GM06990 (cell line): Measurements from ENCODE around the gene PUM2.
A peak's percentile ranks its signal among the peaks of the same experiment; 100 is the strongest.

Source experiments
- DNase-seq: peaks from one replicate; pipeline ENCODE4 v3.0.0-alpha.2; 2011; ENCODE audit not compliant: insufficient read length; ENCODE audit errors: extremely low read depth
- H3K27me3 ChIP-seq: replicated peaks from 2 replicates; pipeline ENCODE4 v1.6.0; 2011; ENCODE audit warnings: low read length; ENCODE audit not compliant: control insufficient read depth, insufficient read depth
- H3K36me3 ChIP-seq: 2 replicates; pipeline ENCODE4 v1.5.1; 2011; ENCODE audit warnings: low read length; ENCODE audit not compliant: control insufficient read depth, insufficient read depth
- H3K4me3 ChIP-seq: replicated peaks from 2 replicates; pipeline ENCODE4 v1.5.1; 2011; ENCODE audit warnings: low read depth, mild to moderate bottlenecking, control low read depth, low read length
- TF ChIP-seq, protein P1 (sequence below): IDR thresholded peaks from 2 replicates; pipeline ENCODE4 v1.5.1; 2011; ENCODE audit warnings: low read length, control low read depth, mild to moderate bottlenecking, inconsistent platforms; ENCODE audit not compliant: insufficient read depth, poor library complexity, severe bottlenecking

PUM2 gene, protein sequence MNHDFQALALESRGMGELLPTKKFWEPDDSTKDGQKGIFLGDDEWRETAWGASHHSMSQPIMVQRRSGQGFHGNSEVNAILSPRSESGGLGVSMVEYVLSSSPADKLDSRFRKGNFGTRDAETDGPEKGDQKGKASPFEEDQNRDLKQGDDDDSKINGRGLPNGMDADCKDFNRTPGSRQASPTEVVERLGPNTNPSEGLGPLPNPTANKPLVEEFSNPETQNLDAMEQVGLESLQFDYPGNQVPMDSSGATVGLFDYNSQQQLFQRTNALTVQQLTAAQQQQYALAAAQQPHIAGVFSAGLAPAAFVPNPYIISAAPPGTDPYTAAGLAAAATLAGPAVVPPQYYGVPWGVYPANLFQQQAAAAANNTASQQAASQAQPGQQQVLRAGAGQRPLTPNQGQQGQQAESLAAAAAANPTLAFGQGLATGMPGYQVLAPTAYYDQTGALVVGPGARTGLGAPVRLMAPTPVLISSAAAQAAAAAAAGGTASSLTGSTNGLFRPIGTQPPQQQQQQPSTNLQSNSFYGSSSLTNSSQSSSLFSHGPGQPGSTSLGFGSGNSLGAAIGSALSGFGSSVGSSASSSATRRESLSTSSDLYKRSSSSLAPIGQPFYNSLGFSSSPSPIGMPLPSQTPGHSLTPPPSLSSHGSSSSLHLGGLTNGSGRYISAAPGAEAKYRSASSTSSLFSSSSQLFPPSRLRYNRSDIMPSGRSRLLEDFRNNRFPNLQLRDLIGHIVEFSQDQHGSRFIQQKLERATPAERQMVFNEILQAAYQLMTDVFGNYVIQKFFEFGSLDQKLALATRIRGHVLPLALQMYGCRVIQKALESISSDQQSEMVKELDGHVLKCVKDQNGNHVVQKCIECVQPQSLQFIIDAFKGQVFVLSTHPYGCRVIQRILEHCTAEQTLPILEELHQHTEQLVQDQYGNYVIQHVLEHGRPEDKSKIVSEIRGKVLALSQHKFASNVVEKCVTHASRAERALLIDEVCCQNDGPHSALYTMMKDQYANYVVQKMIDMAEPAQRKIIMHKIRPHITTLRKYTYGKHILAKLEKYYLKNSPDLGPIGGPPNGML

DNA sequence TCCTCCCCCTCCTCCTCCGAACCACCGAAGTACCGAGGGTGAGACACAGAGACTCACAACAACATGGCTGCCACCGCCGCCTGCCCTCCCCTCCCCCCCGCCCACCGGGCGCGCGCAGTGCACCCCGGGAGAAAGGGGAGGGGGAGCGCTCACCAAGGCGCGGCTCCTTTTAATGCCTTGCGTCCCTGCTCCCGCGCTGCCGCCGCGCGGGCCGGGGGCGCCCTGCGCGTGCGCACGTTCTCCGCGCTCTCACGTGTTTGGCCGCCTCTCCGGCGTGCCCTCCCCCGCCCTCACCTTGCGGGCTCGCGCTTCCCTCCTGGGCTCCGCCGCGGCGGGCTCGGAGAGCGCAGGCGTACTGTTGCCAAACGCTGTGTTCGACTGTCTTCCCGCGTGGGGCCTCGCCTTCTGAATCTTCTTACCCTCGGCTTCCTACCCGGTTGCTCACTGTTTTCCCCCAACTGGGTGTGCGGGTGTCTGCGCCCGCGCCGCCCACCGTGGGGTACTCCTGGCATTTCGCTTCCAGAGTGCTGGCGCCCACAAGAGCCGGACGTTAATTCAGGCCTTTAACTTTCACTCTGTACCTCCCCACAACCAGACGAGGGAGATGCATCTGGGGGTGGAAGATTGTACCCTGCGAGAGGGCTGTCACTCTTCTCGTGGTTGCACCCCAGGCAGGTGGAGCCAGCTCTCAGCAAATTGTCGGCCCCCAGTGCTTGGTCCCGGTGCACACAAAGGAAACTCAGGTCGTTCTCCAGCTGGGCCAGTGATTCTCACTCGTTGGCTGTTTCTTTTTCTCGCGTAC, at the start of gene PUM2:
Gene PUM2 (minus strand): TSS at position 92 of the 802 bp plus-strand sequence. CDS start 23,484 bp downstream, outside the sequence.
- peak; percentile 100 for DNase-seq
- Histone ChIP-seq H3K27me3 (no peaks in the 10 kb centered on the region), H3K36me3 (no peaks in the 10 kb centered on the region; the same call in 1 of the 2 replicates), H3K4me3 (peak within 1 kb of the TSS; percentile 93)
- TF ChIP-seq, protein P1, sequence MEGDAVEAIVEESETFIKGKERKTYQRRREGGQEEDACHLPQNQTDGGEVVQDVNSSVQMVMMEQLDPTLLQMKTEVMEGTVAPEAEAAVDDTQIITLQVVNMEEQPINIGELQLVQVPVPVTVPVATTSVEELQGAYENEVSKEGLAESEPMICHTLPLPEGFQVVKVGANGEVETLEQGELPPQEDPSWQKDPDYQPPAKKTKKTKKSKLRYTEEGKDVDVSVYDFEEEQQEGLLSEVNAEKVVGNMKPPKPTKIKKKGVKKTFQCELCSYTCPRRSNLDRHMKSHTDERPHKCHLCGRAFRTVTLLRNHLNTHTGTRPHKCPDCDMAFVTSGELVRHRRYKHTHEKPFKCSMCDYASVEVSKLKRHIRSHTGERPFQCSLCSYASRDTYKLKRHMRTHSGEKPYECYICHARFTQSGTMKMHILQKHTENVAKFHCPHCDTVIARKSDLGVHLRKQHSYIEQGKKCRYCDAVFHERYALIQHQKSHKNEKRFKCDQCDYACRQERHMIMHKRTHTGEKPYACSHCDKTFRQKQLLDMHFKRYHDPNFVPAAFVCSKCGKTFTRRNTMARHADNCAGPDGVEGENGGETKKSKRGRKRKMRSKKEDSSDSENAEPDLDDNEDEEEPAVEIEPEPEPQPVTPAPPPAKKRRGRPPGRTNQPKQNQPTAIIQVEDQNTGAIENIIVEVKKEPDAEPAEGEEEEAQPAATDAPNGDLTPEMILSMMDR: no peak

DNA sequence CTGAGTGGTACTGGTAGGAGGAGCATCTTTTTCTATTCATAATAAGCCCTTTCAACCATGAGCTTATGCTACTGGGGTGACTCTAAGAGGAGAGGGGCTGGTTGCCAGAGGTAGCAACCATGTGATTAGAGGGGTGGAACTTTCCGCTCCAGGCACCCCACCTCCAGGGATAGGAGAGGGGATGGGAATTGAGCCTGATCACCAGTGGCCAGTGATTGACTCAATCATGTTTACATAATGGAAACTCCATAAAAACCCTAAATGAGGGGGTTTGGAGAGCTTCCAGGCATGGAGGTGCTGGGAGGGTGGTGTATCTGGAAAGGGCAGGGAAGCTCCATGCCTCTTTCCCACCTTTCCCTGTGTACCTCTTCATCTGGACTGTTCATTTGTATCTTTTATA, 49.7 kb upstream of the PUM2 start:
- TF ChIP-seq, protein P1: no peak
- Histone ChIP-seq H3K27me3 (no peaks in the 10 kb centered on the region), H3K4me3 (no peak overlapping the region), H3K36me3 (no peaks in the 10 kb centered on the region)
- DNase-seq: no peak

DNA sequence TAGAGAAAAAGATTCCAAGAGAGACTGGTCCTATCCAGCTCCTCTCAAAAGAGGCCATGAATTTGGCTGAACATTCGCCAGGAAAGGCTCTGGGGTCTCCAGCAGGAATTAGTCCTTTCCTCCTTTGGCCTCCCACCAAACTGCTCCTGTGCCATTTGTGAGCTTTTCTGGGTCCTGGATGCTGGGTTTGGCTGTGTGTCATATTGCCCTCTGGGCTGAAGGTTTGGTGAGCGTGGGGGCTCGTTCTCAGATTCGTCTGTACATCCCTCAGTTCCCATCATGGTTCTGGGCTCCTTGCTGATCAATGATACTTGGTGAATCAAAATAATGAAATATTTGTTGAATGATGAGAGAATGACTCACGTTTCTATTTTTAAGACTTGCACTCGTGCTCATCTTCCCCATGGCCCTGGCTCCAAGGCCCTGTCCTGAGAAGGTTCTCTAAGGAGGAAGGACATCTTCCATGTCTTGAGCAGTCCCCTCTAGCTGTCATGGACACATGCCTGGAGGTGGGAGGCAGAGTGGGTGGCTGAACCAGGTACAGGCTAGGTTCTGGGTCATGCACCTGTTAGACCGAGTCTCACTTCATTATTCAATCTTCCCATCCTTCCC, 48.4 kb upstream of the PUM2 start:
- H3K36me3 ChIP-seq: no peaks in the 10 kb centered on the region
- no peak for DNase-seq
- no peaks in the 10 kb centered on the region for H3K27me3 ChIP-seq
- TF ChIP-seq, protein P1: no peak
- H3K4me3 ChIP-seq: no peak overlapping the region

DNA sequence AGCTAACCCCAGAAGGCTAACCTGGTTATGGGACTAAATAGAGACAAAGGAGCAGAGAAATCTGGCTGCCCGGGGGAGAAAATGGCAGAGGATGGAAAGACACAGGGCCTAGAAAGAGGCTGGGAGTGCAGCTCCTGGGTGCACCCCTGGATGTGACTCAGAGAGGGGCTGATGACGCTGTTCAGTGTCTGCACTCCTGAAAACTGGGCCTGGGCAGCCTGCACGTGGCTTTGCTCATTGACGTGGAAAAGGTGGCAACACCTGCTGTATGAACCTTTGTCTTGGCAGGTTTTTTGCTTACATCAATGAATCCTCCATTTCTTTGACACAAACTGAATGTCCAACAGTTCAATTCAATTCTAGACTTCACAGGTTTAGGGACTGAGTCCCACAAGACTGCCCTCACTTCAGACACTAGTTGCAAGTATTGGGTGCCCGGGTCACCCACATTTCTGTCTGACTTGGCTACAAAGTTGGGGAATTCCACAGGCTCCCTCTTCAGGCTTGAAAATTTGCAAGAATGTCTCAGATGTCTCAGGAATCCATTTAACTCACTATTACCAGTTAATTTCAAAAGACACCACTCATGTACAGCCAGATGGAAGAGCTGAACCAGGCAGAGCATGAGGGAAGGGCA, 47.3 kb upstream of the PUM2 start:
- TF ChIP-seq, protein P1: no peak
- Histone ChIP-seq H3K27me3 (no peaks in the 10 kb centered on the region), H3K4me3 (no peak overlapping the region), H3K36me3 (no peaks in the 10 kb centered on the region)
- no peak for DNase-seq
